ENCODE data around the gene TASP1. TPM values are rescaled to one million over a fixed set of nuclear protein-coding genes. Genes with fewer than 3 reads are reported as not detected.

The TASP1 gene
- total and polyA plus RNA-seq, 2 donors (not counting 3 experiments of a cell fraction or from before 2014, with no cell fraction given) = 3.5 to 8.9 TPM

DNA sequence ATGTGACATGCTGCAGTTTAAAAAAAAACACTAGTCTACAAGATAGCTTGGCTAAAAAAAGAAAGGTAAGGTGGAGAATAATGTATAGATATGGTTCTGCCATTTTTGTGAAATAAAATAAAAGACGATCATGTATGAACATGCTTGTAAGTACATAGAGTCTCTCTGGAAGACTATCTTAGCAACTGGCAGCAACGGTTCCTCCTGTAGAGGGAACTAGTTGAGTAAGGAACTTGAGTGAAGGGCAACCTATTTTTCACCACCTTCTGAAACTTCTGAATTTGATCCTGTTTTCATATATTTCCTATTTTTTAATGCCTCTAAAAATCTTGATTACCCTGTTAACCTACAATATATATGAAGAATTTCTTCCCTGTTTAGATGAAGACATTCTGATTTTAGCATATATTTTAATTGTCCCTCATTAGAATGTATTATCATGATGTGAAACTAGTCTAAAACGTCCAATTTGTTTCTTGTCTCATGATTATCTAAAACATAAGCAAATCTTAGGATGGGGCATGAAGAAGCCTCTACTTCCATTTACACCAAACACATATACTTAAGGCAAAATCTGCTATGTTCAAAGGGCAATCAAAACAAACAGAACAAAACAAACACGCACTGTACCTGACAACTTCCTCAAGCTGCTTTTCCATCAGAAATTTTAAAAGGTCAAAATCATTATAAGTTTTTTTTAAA, 215.1 kb downstream of the TASP1 start:
- Histone ChIP-seq H3K36me3 (ENCODE audit: control insufficient read depth in 2 of 2, extremely low read depth in 1 of 2, insufficient read depth in 2 of 2, low read length in 2 of 2) (no peaks in the 10 kb centered on the region), H3K27ac (ENCODE audit: insufficient read depth, low read depth, low read length) (no peak overlapping the region), H4K20me1 (replicated peaks; ENCODE audit: control insufficient read depth, extremely low read depth, insufficient read depth, low read length) (no peaks in the 10 kb centered on the region), H3K9me3 (replicated peaks; ENCODE audit: control insufficient read depth, insufficient read depth, low read length) (no peaks in the 10 kb centered on the region), H2AFZ (ENCODE audit: low read depth, low read length) (no peak overlapping the region), H3K79me2 (ENCODE audit: control insufficient read depth, insufficient read depth, low read length) (no peaks in the 10 kb centered on the region), H3K4me2 (ENCODE audit: insufficient read depth, low read length) (no peak overlapping the region), H3K4me1 (ENCODE audit: control insufficient read depth, extremely low read depth, insufficient read depth, low read length) (no peaks in the 10 kb centered on the region), H3K9ac (replicated peaks; ENCODE audit: extremely low read depth, insufficient read depth, low read length) (no peak overlapping the region), H3K27me3 (ENCODE audit: control insufficient read depth in 2 of 2, insufficient read depth in 2 of 2, low read length in 2 of 2) (no peaks in the 10 kb centered on the region), H3K4me3 (replicated peaks in 1 of 3; ENCODE audit: insufficient read depth in 1 of 3, low read depth in 1 of 3, low read length in 3 of 3) (no peak overlapping the region), H3K9me1 (replicated peaks; ENCODE audit: control insufficient read depth, extremely low read depth, insufficient read depth, low read length) (no peaks in the 10 kb centered on the region)
- intact Hi-C loops (cut with micrococcal nuclease) = no loop called here
- CTCF ChIA-PET = no interaction called here
- DNase-seq (ENCODE audit: low read depth, low spot score) (no peak), FAIRE-seq (no peak)
- dilution Hi-C loops (cut with MboI; ENCODE audit: extremely low pct_ligation_motif_present, low sequenced_read_pairs) = no loop called here
- no TSS peak for BruUV-seq (replicated peaks)
- POLR2A ChIA-PET = no interaction called here
- TF ChIP-seq MYC (IDR thresholded peaks at IDR 0.05; ENCODE audit: low read depth, low read length) = no peak
- no peak for TF ChIP-seq JUN (IDR thresholded peaks at IDR 0.05; ENCODE audit: borderline replicate concordance, insufficient read depth, insufficient read length, low read depth)
- TF ChIP-seq FOS (IDR thresholded peaks at IDR 0.05; ENCODE audit: borderline replicate concordance, insufficient read depth, low read length) = no peak
- TF ChIP-seq POLR2A (IDR thresholded peaks at IDR 0.05; ENCODE audit: low read depth, low read length) = no peak
- TF ChIP-seq POLR2AphosphoS5 (IDR thresholded peaks at IDR 0.05; ENCODE audit: insufficient read depth, low read depth, low read length) = no peak
- TF ChIP-seq GATA2 (IDR thresholded peaks at IDR 0.05; ENCODE audit: insufficient read depth, insufficient read length, low read depth, low read length) = no peak
- TF ChIP-seq EZH2 (IDR thresholded peaks at IDR 0.05; ENCODE audit: borderline replicate concordance, low read depth, low read length, severe bottlenecking) = no peak
- TF ChIP-seq, protein P1, sequence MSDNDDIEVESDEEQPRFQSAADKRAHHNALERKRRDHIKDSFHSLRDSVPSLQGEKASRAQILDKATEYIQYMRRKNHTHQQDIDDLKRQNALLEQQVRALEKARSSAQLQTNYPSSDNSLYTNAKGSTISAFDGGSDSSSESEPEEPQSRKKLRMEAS (IDR thresholded peaks at IDR 0.05; ENCODE audit: insufficient read depth, insufficient read length) = no peak
- TF ChIP-seq, protein P2, sequence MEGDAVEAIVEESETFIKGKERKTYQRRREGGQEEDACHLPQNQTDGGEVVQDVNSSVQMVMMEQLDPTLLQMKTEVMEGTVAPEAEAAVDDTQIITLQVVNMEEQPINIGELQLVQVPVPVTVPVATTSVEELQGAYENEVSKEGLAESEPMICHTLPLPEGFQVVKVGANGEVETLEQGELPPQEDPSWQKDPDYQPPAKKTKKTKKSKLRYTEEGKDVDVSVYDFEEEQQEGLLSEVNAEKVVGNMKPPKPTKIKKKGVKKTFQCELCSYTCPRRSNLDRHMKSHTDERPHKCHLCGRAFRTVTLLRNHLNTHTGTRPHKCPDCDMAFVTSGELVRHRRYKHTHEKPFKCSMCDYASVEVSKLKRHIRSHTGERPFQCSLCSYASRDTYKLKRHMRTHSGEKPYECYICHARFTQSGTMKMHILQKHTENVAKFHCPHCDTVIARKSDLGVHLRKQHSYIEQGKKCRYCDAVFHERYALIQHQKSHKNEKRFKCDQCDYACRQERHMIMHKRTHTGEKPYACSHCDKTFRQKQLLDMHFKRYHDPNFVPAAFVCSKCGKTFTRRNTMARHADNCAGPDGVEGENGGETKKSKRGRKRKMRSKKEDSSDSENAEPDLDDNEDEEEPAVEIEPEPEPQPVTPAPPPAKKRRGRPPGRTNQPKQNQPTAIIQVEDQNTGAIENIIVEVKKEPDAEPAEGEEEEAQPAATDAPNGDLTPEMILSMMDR (IDR thresholded peaks at IDR 0.05; ENCODE audit: extremely low read depth in 1 of 2, insufficient read depth in 1 of 2, low read depth in 1 of 2, low read length in 2 of 2) = no peak

Measured in endothelial cell of umbilical vein (primary cell).